ENCODE results near the gene FHIT.

DNA sequence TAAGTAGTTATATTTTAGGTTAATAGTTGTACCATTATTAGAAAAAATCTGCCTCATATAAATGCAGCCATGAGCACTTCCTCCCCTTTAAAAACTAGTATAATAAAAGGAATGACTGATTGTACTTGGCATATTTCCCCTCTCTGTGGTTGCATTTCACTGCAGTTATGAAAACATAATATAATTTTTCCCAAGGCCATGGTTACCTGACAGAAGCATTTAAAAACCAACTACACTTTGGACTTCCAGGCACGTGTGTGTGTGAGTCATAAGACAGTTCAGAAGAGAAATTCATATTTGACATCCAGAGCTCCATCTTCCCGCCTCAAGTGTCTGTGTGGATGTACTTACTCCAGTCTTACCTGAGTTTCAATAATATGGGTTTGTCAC is 1373.2 kb downstream of the FHIT start:
- TF ChIP-seq YY1 (IDR thresholded peaks at IDR 0.05; ENCODE audit: insufficient read depth, insufficient read length) = no peak
- TF ChIP-seq ZNF274 (IDR thresholded peaks at IDR 0.05; ENCODE audit: low read depth, low read length) = no peak
- no peak for TF ChIP-seq SUZ12 (IDR thresholded peaks at IDR 0.05; ENCODE audit: extremely low read depth, insufficient read depth, insufficient read length)
